Bronchial epithelial cell (primary cell): ENCODE measurements around the gene ITGB1BP1. TPM values are rescaled to one million over a fixed set of nuclear protein-coding genes. Genes with fewer than 3 reads are reported as not detected.

Source experiments
- DNase-seq: peaks from one replicate; pipeline ENCODE4 v3.0.0-alpha.2; 2010; ENCODE audit warnings: low read depth
- FAIRE-seq: peaks from 2 replicates; lab custom pipeline; 2011; peaks lifted over from hg19 to GRCh38; lab: Jason Lieb, UNC
- H3K27me3 ChIP-seq: 2 replicates; pipeline ENCODE4 v1.5.1; 2011; ENCODE audit warnings: low read length; ENCODE audit not compliant: control insufficient read depth, insufficient read depth
- H3K36me3 ChIP-seq: 2 replicates; pipeline ENCODE4 v1.5.1; 2011; ENCODE audit warnings: low read length; ENCODE audit not compliant: control insufficient read depth, insufficient read depth
- H3K4me3 ChIP-seq: 2 replicates; pipeline ENCODE4 v1.5.1; 2011; ENCODE audit warnings: mild to moderate bottlenecking, low read depth, low read length, control low read depth
- total RNA-seq: library from RNA; depleted of rRNA; stranded (reverse); fragments of >200 nt; gene quantifications from 2 replicates; pipeline ENCODE4 v1.2.1, GENCODE V29; 2014
- TF ChIP-seq, protein P1 (sequence below): IDR thresholded peaks from 2 replicates; pipeline ENCODE4 v1.5.1; 2011; ENCODE audit warnings: mild to moderate bottlenecking, moderate library complexity, low read length, control low read depth, inconsistent platforms; ENCODE audit not compliant: insufficient read depth, severe bottlenecking

Gene ITGB1BP1
- total RNA-seq, 1 donor from 2014 or later: 18.7 TPM

- Histone ChIP-seq H3K4me3 (no peak overlapping the region), H3K36me3 (peaks cover 13% of the 10 kb centered on the region), H3K27me3 (no peaks in the 10 kb centered on the region)
- no peak for FAIRE-seq
- peak; percentile 41 for DNase-seq
- TF ChIP-seq, protein P1, sequence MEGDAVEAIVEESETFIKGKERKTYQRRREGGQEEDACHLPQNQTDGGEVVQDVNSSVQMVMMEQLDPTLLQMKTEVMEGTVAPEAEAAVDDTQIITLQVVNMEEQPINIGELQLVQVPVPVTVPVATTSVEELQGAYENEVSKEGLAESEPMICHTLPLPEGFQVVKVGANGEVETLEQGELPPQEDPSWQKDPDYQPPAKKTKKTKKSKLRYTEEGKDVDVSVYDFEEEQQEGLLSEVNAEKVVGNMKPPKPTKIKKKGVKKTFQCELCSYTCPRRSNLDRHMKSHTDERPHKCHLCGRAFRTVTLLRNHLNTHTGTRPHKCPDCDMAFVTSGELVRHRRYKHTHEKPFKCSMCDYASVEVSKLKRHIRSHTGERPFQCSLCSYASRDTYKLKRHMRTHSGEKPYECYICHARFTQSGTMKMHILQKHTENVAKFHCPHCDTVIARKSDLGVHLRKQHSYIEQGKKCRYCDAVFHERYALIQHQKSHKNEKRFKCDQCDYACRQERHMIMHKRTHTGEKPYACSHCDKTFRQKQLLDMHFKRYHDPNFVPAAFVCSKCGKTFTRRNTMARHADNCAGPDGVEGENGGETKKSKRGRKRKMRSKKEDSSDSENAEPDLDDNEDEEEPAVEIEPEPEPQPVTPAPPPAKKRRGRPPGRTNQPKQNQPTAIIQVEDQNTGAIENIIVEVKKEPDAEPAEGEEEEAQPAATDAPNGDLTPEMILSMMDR: no peak
These were observed 16.9 kb upstream of the ITGB1BP1 start for GRCh38 chr2:9440058-9440727.

GRCh38 chr2:9439536-9439935 lies 16.2 kb upstream of the ITGB1BP1 start:
- no peak for DNase-seq
- no peaks in the 10 kb centered on the region for H3K27me3 ChIP-seq
- no peak for FAIRE-seq
- TF ChIP-seq, protein P1: no peak
- peaks cover 12% of the 10 kb centered on the region for H3K36me3 ChIP-seq
- no peak overlapping the region for H3K4me3 ChIP-seq

- Histone ChIP-seq H3K4me3 (no peak overlapping the region), H3K27me3 (no peaks in the 10 kb centered on the region), H3K36me3 (peaks cover 15% of the 10 kb centered on the region)
- no peak for DNase-seq
- TF ChIP-seq, protein P1: no peak
- peak; percentile 23 for FAIRE-seq
These were observed 11.2 kb upstream of the ITGB1BP1 start for GRCh38 chr2:9434489-9434888.

GRCh38 chr2:9430316-9431293 lies 7.3 kb upstream of the ITGB1BP1 start:
- FAIRE-seq (no peak), DNase-seq (peak; percentile 39)
- TF ChIP-seq, protein P1: no peak
- Histone ChIP-seq H3K4me3 (no peak overlapping the region), H3K36me3 (peaks cover 11% of the 10 kb centered on the region), H3K27me3 (no peaks in the 10 kb centered on the region)

GRCh38 chr2:9428965-9429577 lies 5.7 kb upstream of the ITGB1BP1 start:
- FAIRE-seq (no peak), DNase-seq (peak; percentile 22)
- TF ChIP-seq, protein P1: no peak
- Histone ChIP-seq H3K27me3 (no peaks in the 10 kb centered on the region), H3K36me3 (peaks cover 11% of the 10 kb centered on the region), H3K4me3 (no peak overlapping the region)
